Erythroblast (primary cell): ENCODE results near the gene CEP104.

Source experiments
- GATA1 ChIP-seq: IDR thresholded peaks from 2 replicates; pipeline ENCODE4 v1.6.1; 2011; ENCODE audit warnings: low read depth, mild to moderate bottlenecking, control low read depth, low read length, moderate library complexity
- POLR2A ChIP-seq: IDR thresholded peaks from 2 replicates; pipeline ENCODE4 v1.6.1; 2011; ENCODE audit warnings: mild to moderate bottlenecking, low read length

GRCh38 chr1:3780901-3781300 is 76.1 kb downstream of the CEP104 start:
- TF ChIP-seq POLR2A = no peak
- no peak for TF ChIP-seq GATA1
